Measurements from ENCODE around the gene TMEM184A. TPM values are rescaled to one million over a fixed set of nuclear protein-coding genes. Genes with fewer than 3 reads are reported as not detected.
A peak's percentile ranks its signal among the peaks of the same experiment; 100 is the strongest.

The TMEM184A gene
- total and polyA plus RNA-seq, 4 donors, result 0.06 to 6.1 (median 0.84) TPM; not detected in 1

GRCh38 chr7:1502845-1503244, 53.2 kb downstream of the TMEM184A start:
- Histone ChIP-seq H3K27ac (ENCODE audit: low read depth in 1 of 2, low read length in 2 of 2) (no peak overlapping the region), H3K27me3 (ENCODE audit: control insufficient read depth in 1 of 2, insufficient read depth in 2 of 2, low read length in 1 of 2) (no peaks in the 10 kb centered on the region), H3K4me1 (ENCODE audit: control insufficient read depth in 1 of 2, insufficient read depth in 2 of 2, low read length in 2 of 2) (no peaks in the 10 kb centered on the region), H3K36me3 (ENCODE audit: control insufficient read depth in 1 of 2, insufficient read depth in 2 of 2, low read length in 1 of 2) (peaks cover 0 to 10% of the 10 kb centered on the region in 2 donors), H3K4me3 (ENCODE audit: low read length in 2 of 2) (no peak overlapping the region), H3K9me3 (ENCODE audit: control insufficient read depth, low read length) (no peaks in the 10 kb centered on the region)
- ATAC-seq (ENCODE audit: low FRiP score) (no peak), DNase-seq (no peak)
- WGBS, 2 donors, result 87% methylated on average over 20 of the region's 20 CpGs
- intact Hi-C loops (cut with DNase I), result loop anchor here in 1 of 2 donors (5.0 kb wide), 1 partner anchor 64 kb away; no protein-coding TSS in a partner anchor

DNA sequence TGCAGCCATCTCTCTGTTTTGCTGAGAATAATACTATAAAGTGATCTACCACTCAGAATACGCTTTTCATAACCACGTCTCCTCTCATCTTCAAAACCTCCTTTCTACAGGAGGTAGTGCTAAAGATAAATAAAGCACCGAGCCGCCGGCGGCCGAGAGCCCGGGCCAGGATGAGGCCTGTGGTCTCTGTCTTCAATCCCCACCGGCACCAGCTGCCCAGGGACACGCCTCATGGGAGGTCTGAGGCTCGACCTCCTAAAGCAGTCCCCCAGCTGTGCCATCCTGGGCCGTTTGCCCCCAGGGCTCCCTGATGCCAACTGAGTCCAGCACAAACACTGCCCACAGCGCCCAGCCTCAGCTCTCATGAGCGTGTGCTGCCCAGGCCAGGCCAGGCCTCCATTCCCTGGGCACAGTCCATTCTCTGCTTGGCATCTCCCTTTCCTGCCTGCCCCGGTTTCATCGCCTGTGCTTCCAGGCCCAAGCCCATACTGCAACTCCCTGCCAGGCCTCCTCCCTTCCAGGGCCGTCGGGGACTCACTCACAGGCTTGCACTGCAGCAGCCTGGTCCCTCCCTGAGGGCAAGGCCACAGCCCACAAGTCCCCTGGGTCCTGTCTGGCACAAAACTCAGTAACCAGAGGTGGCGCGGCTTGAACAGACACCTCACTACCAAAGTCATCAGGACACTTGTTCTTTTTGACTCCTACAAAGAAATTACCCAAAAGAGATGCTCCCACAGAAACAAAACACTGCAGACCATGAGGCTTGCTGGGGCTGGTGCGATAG, 54.3 kb downstream of the TMEM184A start:
- 85 to 90% methylated on average over 21 of the region's 21 CpGs for WGBS, 2 donors
- H3K4me3 ChIP-seq (ENCODE audit: low read length in 2 of 2), result no peak overlapping the region
- ATAC-seq (ENCODE audit: low FRiP score) (no peak), DNase-seq (peak in 1 of 2 donors; percentile 75)
- no peaks in the 10 kb centered on the region for H3K4me1 ChIP-seq (ENCODE audit: control insufficient read depth in 1 of 2, insufficient read depth in 2 of 2, low read length in 2 of 2)
- no peak overlapping the region for H3K27ac ChIP-seq (ENCODE audit: low read depth in 1 of 2, low read length in 2 of 2)
- H3K36me3 ChIP-seq (ENCODE audit: control insufficient read depth in 1 of 2, insufficient read depth in 2 of 2, low read length in 1 of 2), result peaks cover 0 to 12% of the 10 kb centered on the region in 2 donors
- H3K9me3 ChIP-seq (ENCODE audit: control insufficient read depth, low read length), result no peaks in the 10 kb centered on the region
- intact Hi-C loops (cut with DNase I), result loop anchor here in 1 of 2 donors (5.0 kb wide), 1 partner anchor 66 kb away; no protein-coding TSS in a partner anchor
- H3K27me3 ChIP-seq (ENCODE audit: control insufficient read depth in 1 of 2, insufficient read depth in 2 of 2, low read length in 1 of 2), result no peaks in the 10 kb centered on the region

- intact Hi-C loops (cut with DNase I), result loop anchor here in 1 of 2 donors (5.0 kb wide), 1 partner anchor 67 kb away; no protein-coding TSS in a partner anchor
- Histone ChIP-seq H3K9me3 (ENCODE audit: control insufficient read depth, low read length) (no peaks in the 10 kb centered on the region), H3K27ac (ENCODE audit: low read depth in 1 of 2, low read length in 2 of 2) (no peak overlapping the region), H3K4me3 (ENCODE audit: low read length in 2 of 2) (no peak overlapping the region), H3K36me3 (ENCODE audit: control insufficient read depth in 1 of 2, insufficient read depth in 2 of 2, low read length in 1 of 2) (peaks cover 0 to 16% of the 10 kb centered on the region in 2 donors), H3K27me3 (ENCODE audit: control insufficient read depth in 1 of 2, insufficient read depth in 2 of 2, low read length in 1 of 2) (no peaks in the 10 kb centered on the region), H3K4me1 (ENCODE audit: control insufficient read depth in 1 of 2, insufficient read depth in 2 of 2, low read length in 2 of 2) (no peaks in the 10 kb centered on the region)
- ATAC-seq (ENCODE audit: low FRiP score) (no peak), DNase-seq (peak in 1 of 2 donors; percentile 74)
- WGBS, 2 donors, result 94 to 95% methylated on average over 34 of the region's 34 CpGs
Measured at GRCh38 chr7:1500064-1500807, 55.8 kb downstream of the TMEM184A start.

DNA sequence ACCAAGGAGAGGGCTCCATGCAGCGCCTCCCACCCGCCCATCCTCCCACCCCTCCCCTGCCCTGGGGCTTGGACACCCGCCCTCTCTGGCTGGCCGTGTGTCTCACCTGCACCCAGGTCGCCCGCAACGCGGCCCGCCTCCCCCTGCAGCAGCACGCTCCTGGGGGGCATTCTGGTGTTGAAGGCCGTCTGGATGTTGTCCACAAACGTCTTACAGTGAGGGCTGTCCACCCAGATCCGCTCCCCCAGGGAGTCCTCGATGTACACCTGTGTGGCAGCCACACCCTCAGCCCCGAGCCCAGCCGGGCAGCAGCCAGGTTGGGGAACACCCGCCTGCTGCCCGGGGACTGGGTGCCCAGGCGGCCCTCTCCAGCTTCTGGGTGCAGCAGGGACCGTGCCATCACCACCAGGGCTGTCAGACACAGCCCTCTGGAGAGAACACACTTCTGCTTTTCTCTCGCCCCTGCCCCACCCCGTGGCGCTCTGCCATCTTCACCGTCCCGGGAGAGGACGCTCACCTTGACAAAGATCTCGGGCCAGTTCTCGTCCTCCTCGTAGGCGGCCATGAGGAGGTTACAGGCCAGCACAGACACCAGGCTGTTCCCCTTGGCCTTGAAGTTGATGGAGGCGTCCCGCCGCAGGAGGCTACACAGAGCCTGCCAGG, 56.5 kb downstream of the TMEM184A start:
- peaks cover 0 to 16% of the 10 kb centered on the region in 2 donors for H3K36me3 ChIP-seq (ENCODE audit: control insufficient read depth in 1 of 2, insufficient read depth in 2 of 2, low read length in 1 of 2)

DNA sequence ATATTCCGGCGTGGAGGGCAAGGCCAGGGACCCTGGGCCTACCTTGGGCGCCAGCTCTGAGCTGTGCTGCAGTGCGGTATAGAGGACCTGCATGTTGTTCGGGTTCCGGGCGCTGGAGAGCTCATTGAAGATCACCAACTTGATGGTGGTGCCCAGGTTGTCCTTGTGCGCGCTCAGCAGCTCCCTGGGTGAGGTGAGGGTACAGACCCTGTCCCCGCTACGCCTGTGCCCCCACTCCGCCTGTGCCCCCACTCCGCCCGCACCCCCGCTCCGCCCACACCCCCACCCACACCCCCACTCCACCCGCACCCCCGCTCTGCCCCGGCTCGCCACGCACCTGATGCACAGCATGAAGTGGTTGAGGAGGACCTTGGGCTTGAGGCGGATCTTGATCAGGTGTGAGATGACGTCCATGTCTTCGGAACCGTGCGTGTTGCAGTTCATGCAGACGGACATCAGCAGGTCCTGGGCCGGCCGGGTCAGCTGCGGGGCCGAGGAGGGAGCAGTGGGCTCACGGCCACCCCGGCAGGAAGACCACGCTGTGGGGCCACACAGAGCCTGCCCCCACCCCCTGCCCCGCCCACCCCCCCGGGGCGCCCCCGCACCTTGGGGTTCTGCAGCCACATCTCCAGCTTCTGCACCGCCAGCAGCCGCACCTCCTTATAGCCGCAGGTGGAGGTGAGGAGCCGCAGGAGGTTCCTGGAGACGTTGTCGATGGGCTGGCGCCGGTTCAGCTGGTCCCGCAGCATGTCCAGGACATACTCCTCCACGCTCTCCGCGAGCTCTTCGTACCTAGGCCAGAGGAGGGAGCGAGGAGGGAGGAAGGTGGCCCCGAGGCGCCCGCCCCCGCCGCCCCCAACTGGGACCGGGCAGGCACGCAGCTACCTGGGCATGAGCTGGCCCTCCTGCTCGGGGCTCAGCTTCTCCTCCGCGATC, 57.4 kb downstream of the TMEM184A start:
- DNase-seq (no peak), ATAC-seq (ENCODE audit: low FRiP score) (no peak)
- peaks cover 0 to 19% of the 10 kb centered on the region in 2 donors for H3K36me3 ChIP-seq (ENCODE audit: control insufficient read depth in 1 of 2, insufficient read depth in 2 of 2, low read length in 1 of 2)
- intact Hi-C loops (cut with DNase I), result no loop called here
- no peak overlapping the region for H3K27ac ChIP-seq (ENCODE audit: low read depth in 1 of 2, low read length in 2 of 2)
- no peaks in the 10 kb centered on the region for H3K9me3 ChIP-seq (ENCODE audit: control insufficient read depth, low read length)
- no peaks in the 10 kb centered on the region for H3K4me1 ChIP-seq (ENCODE audit: control insufficient read depth in 1 of 2, insufficient read depth in 2 of 2, low read length in 2 of 2)
- H3K27me3 ChIP-seq (ENCODE audit: control insufficient read depth in 1 of 2, insufficient read depth in 2 of 2, low read length in 1 of 2), result no peaks in the 10 kb centered on the region
- no peak overlapping the region for H3K4me3 ChIP-seq (ENCODE audit: low read length in 2 of 2)
- 94% methylated on average over 55 to 62 of the region's 62 CpGs for WGBS, 2 donors

More for the DNA sequence above, 56.5 kb downstream of the TMEM184A start:
- ATAC-seq (ENCODE audit: low FRiP score) (no peak), DNase-seq (no peak)
- WGBS, 2 donors, result 91 to 96% methylated on average over 31 to 33 of the region's 33 CpGs
- intact Hi-C loops (cut with DNase I), result loop anchor here in 1 of 2 donors (5.0 kb wide), 1 partner anchor 68 kb away; no protein-coding TSS in a partner anchor
- H3K9me3 ChIP-seq (ENCODE audit: control insufficient read depth, low read length), result no peaks in the 10 kb centered on the region
- H3K4me1 ChIP-seq (ENCODE audit: control insufficient read depth in 1 of 2, insufficient read depth in 2 of 2, low read length in 2 of 2), result no peaks in the 10 kb centered on the region
- H3K27ac ChIP-seq (ENCODE audit: low read depth in 1 of 2, low read length in 2 of 2), result no peak overlapping the region
- no peaks in the 10 kb centered on the region for H3K27me3 ChIP-seq (ENCODE audit: control insufficient read depth in 1 of 2, insufficient read depth in 2 of 2, low read length in 1 of 2)
- no peak overlapping the region for H3K4me3 ChIP-seq (ENCODE audit: low read length in 2 of 2)

GRCh38 chr7:1497293-1497927, 58.6 kb downstream of the TMEM184A start:
- ATAC-seq (ENCODE audit: low FRiP score) (no peak), DNase-seq (no peak)
- Histone ChIP-seq H3K27ac (ENCODE audit: low read depth in 1 of 2, low read length in 2 of 2) (no peak overlapping the region), H3K9me3 (ENCODE audit: control insufficient read depth, low read length) (no peaks in the 10 kb centered on the region), H3K27me3 (ENCODE audit: control insufficient read depth in 1 of 2, insufficient read depth in 2 of 2, low read length in 1 of 2) (no peaks in the 10 kb centered on the region), H3K36me3 (ENCODE audit: control insufficient read depth in 1 of 2, insufficient read depth in 2 of 2, low read length in 1 of 2) (peaks cover 0 to 19% of the 10 kb centered on the region in 2 donors), H3K4me1 (ENCODE audit: control insufficient read depth in 1 of 2, insufficient read depth in 2 of 2, low read length in 2 of 2) (no peaks in the 10 kb centered on the region), H3K4me3 (ENCODE audit: low read length in 2 of 2) (no peak overlapping the region)
- 94 to 95% methylated on average over 37 of the region's 37 CpGs for WGBS, 2 donors
- intact Hi-C loops (cut with DNase I), result no loop called here

DNA sequence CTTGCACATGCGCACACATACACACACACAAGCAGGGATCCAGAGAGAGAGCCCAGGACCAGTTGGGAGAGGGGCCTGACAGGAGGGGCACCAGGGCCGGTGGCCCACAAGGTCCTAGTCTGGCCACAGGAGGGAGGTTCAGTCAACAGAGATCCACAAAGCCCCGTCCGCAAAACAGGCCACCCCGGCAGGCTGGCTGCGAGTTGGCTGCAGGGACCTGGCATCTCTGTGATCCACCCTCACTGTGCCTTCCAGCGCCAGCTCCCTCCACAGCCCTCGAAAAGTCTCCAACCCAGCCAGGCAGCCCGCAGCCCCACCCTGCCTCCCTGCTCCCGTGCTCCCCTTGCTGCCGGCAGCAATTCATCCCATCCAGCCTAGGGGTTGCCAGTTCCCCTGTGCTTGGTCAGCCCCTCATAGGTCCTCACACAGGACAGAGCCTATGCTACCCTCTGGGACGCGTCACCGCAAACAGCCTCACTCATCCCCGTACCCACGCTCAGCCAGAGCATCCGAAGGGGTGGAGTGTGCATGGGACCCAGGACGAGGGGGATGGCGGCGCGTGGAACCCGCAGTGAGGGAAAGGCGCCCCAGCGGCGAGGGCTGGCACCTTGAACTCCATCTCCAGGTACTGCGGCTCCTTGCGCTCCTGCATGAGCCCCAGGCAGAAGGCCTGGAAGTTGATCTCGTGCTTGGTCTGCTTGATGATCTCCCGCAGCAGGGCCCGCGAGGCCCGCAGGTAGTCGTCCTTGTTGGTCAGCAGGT, 59.3 kb downstream of the TMEM184A start:
- intact Hi-C loops (cut with DNase I), result no loop called here
- DNase-seq (no peak), ATAC-seq (ENCODE audit: low FRiP score) (no peak)
- Histone ChIP-seq H3K36me3 (ENCODE audit: control insufficient read depth in 1 of 2, insufficient read depth in 2 of 2, low read length in 1 of 2) (peaks cover 0 to 19% of the 10 kb centered on the region in 2 donors), H3K9me3 (ENCODE audit: control insufficient read depth, low read length) (no peaks in the 10 kb centered on the region), H3K4me1 (ENCODE audit: control insufficient read depth in 1 of 2, insufficient read depth in 2 of 2, low read length in 2 of 2) (no peaks in the 10 kb centered on the region), H3K27ac (ENCODE audit: low read depth in 1 of 2, low read length in 2 of 2) (no peak overlapping the region), H3K27me3 (ENCODE audit: control insufficient read depth in 1 of 2, insufficient read depth in 2 of 2, low read length in 1 of 2) (no peaks in the 10 kb centered on the region), H3K4me3 (ENCODE audit: low read length in 2 of 2) (no peak overlapping the region)
- 92 to 94% methylated on average over 33 of the region's 33 CpGs for WGBS, 2 donors

Data from aorta (tissue), 5 donors.